H1 (cell line): ENCODE data around the gene NRDE2. TPM values are rescaled to one million over a fixed set of nuclear protein-coding genes. Genes with fewer than 3 reads are reported as not detected.
A peak's percentile ranks its signal among the peaks of the same experiment; 100 is the strongest.

ENCODE experiments used
- CTCF ChIA-PET: fragments of 300-600 bp; sonication (Branson Sonifier 250); formaldehyde crosslinking; loops from one replicate; lab custom pipeline; 2021; ENCODE audit not compliant: partially characterized antibody; lab: Charles Lee
- POLR2A ChIA-PET: fragments of 300-600 bp; sonication (Branson Sonifier 250); formaldehyde crosslinking; loops from one replicate; lab custom pipeline; 2021; ENCODE audit warnings: inconsistent platforms; ENCODE audit not compliant: partially characterized antibody; lab: Charles Lee
- DNase-seq, 2 experiments: peaks; one replicate each; pipeline versions ENCODE4 v3.0.0 to v3.0.0-alpha.2; 2010 to 2022; ENCODE audit warnings: low spot score in 2 of 2, low read depth in 1 of 2, mixed read lengths in 1 of 2
- FAIRE-seq: peaks from 2 replicates; lab custom pipeline; 2011; peaks lifted over from hg19 to GRCh38; lab: Jason Lieb, UNC
- H2AFZ ChIP-seq: 2 replicates; pipeline ENCODE4 v1.8.1; 2012; ENCODE audit warnings: low read length, inconsistent platforms
- H2AK5ac ChIP-seq: 2 replicates; pipeline ENCODE4 v1.6.1; 2013; ENCODE audit warnings: low read depth, low read length
- H2BK120ac ChIP-seq: replicated peaks from 2 replicates; pipeline ENCODE3; 2013; ENCODE audit warnings: low read depth, low read length, inconsistent platforms
- H2BK12ac ChIP-seq: 2 replicates; pipeline ENCODE4 v1.6.1; 2013; ENCODE audit warnings: low read depth, low read length
- H2BK15ac ChIP-seq: 2 replicates; pipeline ENCODE4 v1.6.1; 2013; ENCODE audit warnings: low read length
- H2BK20ac ChIP-seq: 2 replicates; pipeline ENCODE4 v1.6.1; 2013; ENCODE audit warnings: low read length
- H2BK5ac ChIP-seq: 2 replicates; pipeline ENCODE4 v1.6.1; 2013; ENCODE audit warnings: low read depth, low read length
- H3K14ac ChIP-seq: 2 replicates; pipeline ENCODE4 v1.6.1; 2013; ENCODE audit warnings: inconsistent platforms; ENCODE audit not compliant: insufficient read length
- H3K18ac ChIP-seq: 2 replicates; pipeline ENCODE4 v1.6.1; 2013; ENCODE audit warnings: low read length; ENCODE audit errors: extremely low read depth
- H3K23ac ChIP-seq: 2 replicates; pipeline ENCODE4 v1.6.1; 2013; ENCODE audit warnings: inconsistent platforms; ENCODE audit not compliant: insufficient read length
- H3K23me2 ChIP-seq: 2 replicates; pipeline ENCODE4 v1.6.1; 2013; ENCODE audit warnings: low read depth, low read length
- H3K27ac ChIP-seq: 2 replicates; pipeline ENCODE4 v1.6.1; 2011; ENCODE audit warnings: low read depth, low read length, inconsistent platforms
- H3K27me3 ChIP-seq, 4 experiments: replicated peaks in 1 of 4; 1 replicate in 1 of 4; 2 replicates in 3 of 4; pipeline versions ENCODE4 v1.6.1 to v1.8.1; 2011 to 2013; ENCODE audit warnings: low read length in 3 of 4, mild to moderate bottlenecking in 3 of 4, inconsistent platforms in 2 of 4, mixed read lengths in 2 of 4, moderate library complexity in 1 of 4; ENCODE audit not compliant: control insufficient read depth in 3 of 4, insufficient read depth in 3 of 4; ENCODE audit errors: extremely low read depth in 1 of 4
- H3K36me3 ChIP-seq, 4 experiments: 2 replicates each; pipeline versions ENCODE4 v1.6.1 to v1.8.1; 2011 to 2013; ENCODE audit warnings: mild to moderate bottlenecking in 4 of 4, low read length in 3 of 4, moderate library complexity in 2 of 4, control low read depth in 1 of 4, inconsistent platforms in 1 of 4; ENCODE audit not compliant: insufficient read depth in 4 of 4, control insufficient read depth in 2 of 4
- H3K4ac ChIP-seq: replicated peaks from 2 replicates; pipeline ENCODE3; 2013; ENCODE audit warnings: low read length, low read depth, mixed read lengths, inconsistent platforms; ENCODE audit not compliant: insufficient read length
- H3K4me1 ChIP-seq, 4 experiments: replicated peaks in 1 of 4; 1 replicate in 1 of 4; 2 replicates in 3 of 4; pipeline versions ENCODE4 v1.6.1 to v1.8.1; 2011 to 2013; ENCODE audit warnings: low read length in 3 of 4, inconsistent platforms in 2 of 4, mixed read lengths in 1 of 4; ENCODE audit not compliant: insufficient read depth in 4 of 4, control insufficient read depth in 3 of 4
- H3K4me2 ChIP-seq, 2 experiments: 2 replicates each; pipeline versions ENCODE4 v1.6.1 to v1.8.1; 2011 to 2013; ENCODE audit warnings: low read depth in 2 of 2, low read length in 2 of 2, control low read depth in 1 of 2, inconsistent platforms in 1 of 2, mild to moderate bottlenecking in 1 of 2; ENCODE audit not compliant: insufficient read depth in 1 of 2
- H3K4me3 ChIP-seq, 4 experiments: fragments of 200-600, 300-600 bp in 1 of 4; sonication (generic), shearing (Covaris generic), sonication (Bioruptor Twin) in 1 of 4; 2 replicates each; pipeline versions ENCODE4 v1.5.1 to v1.8.1; 2011 to 2016; ENCODE audit warnings: low read length in 4 of 4, low read depth in 3 of 4, control low read depth in 2 of 4, inconsistent platforms in 2 of 4, mild to moderate bottlenecking in 2 of 4, mixed read lengths in 1 of 4, moderate library complexity in 1 of 4; ENCODE audit not compliant: insufficient read depth in 2 of 4; ENCODE audit errors: extremely low read depth in 1 of 4
- H3K56ac ChIP-seq: replicated peaks from 2 replicates; pipeline ENCODE3; 2013; ENCODE audit warnings: low read depth, mild to moderate bottlenecking, mixed read lengths, low read length, inconsistent platforms; ENCODE audit not compliant: insufficient read length
- H3K79me1 ChIP-seq: 2 replicates; pipeline ENCODE4 v1.6.1; 2013; ENCODE audit warnings: low read depth, low read length, control low read depth
- H3K79me2 ChIP-seq, 2 experiments: 2 replicates each; pipeline versions ENCODE4 v1.6.1 to v1.8.1; 2012 to 2013; ENCODE audit warnings: low read length in 2 of 2, mild to moderate bottlenecking in 2 of 2, inconsistent platforms in 1 of 2; ENCODE audit not compliant: insufficient read depth in 2 of 2, control insufficient read depth in 1 of 2
- H3K9ac ChIP-seq, 4 experiments: replicated peaks in 1 of 4; 1 replicate in 1 of 4; 2 replicates in 3 of 4; pipeline versions ENCODE4 v1.6.1 to v1.8.1; 2011 to 2013; ENCODE audit warnings: low read depth in 3 of 4, low read length in 3 of 4, control low read depth in 2 of 4, mild to moderate bottlenecking in 2 of 4, moderate library complexity in 2 of 4, inconsistent platforms in 1 of 4; ENCODE audit errors: extremely low read depth in 1 of 4
- H3K9me3 ChIP-seq, 2 experiments: 2 replicates each; pipeline versions ENCODE4 v1.6.1 to v1.8.1; 2012 to 2013; ENCODE audit warnings: mild to moderate bottlenecking in 2 of 2, moderate library complexity in 2 of 2, control low read depth in 1 of 2, inconsistent platforms in 1 of 2, low read depth in 1 of 2, low read length in 1 of 2, mixed read lengths in 1 of 2; ENCODE audit not compliant: insufficient read depth in 2 of 2
- H4K20me1 ChIP-seq, 2 experiments: replicated peaks in 1 of 2; 2 replicates each; pipeline versions ENCODE3 to v1.8.1; 2011 to 2013; ENCODE audit warnings: inconsistent platforms in 2 of 2, low read length in 2 of 2, mild to moderate bottlenecking in 1 of 2; ENCODE audit not compliant: insufficient read depth in 2 of 2, control insufficient read depth in 1 of 2
- H4K5ac ChIP-seq: 2 replicates; pipeline ENCODE4 v1.6.1; 2013; ENCODE audit warnings: low read length, low read depth, mixed read lengths, inconsistent platforms; ENCODE audit not compliant: insufficient read length
- H4K8ac ChIP-seq: 2 replicates; pipeline ENCODE4 v1.8.0; 2013; ENCODE audit warnings: mild to moderate bottlenecking, moderate library complexity, low read length, inconsistent platforms; ENCODE audit not compliant: insufficient read depth; ENCODE audit errors: extremely low read depth
- H4K91ac ChIP-seq: replicated peaks from 2 replicates; pipeline ENCODE3; 2013; ENCODE audit warnings: low read length, mixed read lengths, inconsistent platforms; ENCODE audit not compliant: insufficient read length
- ATF3 ChIP-seq: IDR thresholded peaks from 2 replicates; pipeline ENCODE4 v1.6.1; 2011; ENCODE audit warnings: low read depth, mild to moderate bottlenecking, low read length; ENCODE audit not compliant: insufficient read depth
- RAD21 ChIP-seq, 2 experiments: IDR thresholded peaks in 1 of 2; conservative IDR thresholded peaks in 1 of 2; 2 replicates each; pipeline ENCODE4 v1.6.1; 2011; ENCODE audit warnings: low read depth in 2 of 2, low read length in 2 of 2, improper control_type of control experiment in 1 of 2, inconsistent platforms in 1 of 2, mild to moderate bottlenecking in 1 of 2, moderate library complexity in 1 of 2
- WGBS, 2 experiments: shearing (Covaris generic) in 1 of 2; methylation state at CpG; one replicate each; pipeline versions ENCODE4 v1.1.6 to v1.1.7; 2013 to 2015; ENCODE audit warnings: low lambda C conversion rate in 2 of 2, mixed read lengths in 2 of 2, inconsistent platforms in 1 of 2, low coverage in 1 of 2, missing lambda C conversion rate in 1 of 2; ENCODE audit not compliant: insufficient replicate concordance in 2 of 2, insufficient coverage in 1 of 2, insufficient read length in 1 of 2; ENCODE audit errors: extremely low coverage in 1 of 2, missing lambda C conversion rate in 1 of 2; 5-methylcytosine and 5-hydroxymethylcytosine counted together
- polyA plus RNA-seq, 7 experiments: library from polyadenylated mRNA; depleted of rRNA in 3 of 7; stranded (reverse) in 5 of 7; unstranded in 2 of 7; fragments of >200 nt in 5 of 7; fragments of 200-250 nt in 2 of 7; gene quantifications; 1 replicate in 5 of 7; 2 replicates in 1 of 7; 4 replicates in 1 of 7; pipeline versions ENCODE4 v1.2.1 to v1.2.3, GENCODE V29; 2011 to 2013; ENCODE audit warnings: missing spikeins in 2 of 7, mixed read lengths in 2 of 7
- total RNA-seq: library from RNA; stranded (reverse); fragmentation: NEBNext Ultra II Directional; extraction: Animal tissue kit (Norgen Biotek cat#: 25700); gene quantifications from 2 replicates; pipeline ENCODE4 v1.2.1, GENCODE V29; 2021

Gene NRDE2
- total and polyA plus RNA-seq, 2 of the 8 experiments (the other 6 are each of a cell fraction or from before 2014, with no cell fraction given): 4.9 to 12.1 TPM

DNA sequence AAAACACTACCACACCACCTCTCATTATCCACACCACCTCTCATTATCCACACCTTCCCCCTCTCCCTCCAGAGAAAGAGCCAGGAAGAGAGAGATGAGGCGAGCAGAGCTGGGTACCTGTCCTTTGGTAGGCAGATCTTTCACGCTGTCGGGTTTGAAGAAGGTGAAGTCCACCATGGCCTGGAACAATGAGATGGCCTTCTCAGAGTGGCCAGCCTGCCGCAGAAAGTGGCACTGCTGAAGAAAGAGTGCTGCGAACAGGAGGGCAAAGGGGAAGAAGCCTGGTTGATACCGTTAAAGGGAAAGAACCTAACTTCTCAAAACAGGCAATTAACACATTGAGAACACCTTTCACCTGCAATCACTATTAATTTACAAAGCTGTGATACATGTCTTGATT is 30.6 kb downstream of the NRDE2 start:
- H4K8ac ChIP-seq: no peak overlapping the region
- POLR2A ChIA-PET: interaction anchor here (0.9 to 1.1 kb wide), 4 partner anchors 10 to 457 kb away, joined by 3 to 6 read pairs (median 3); partner anchors contain the start of gene PSMC1
- WGBS, 2 experiments: 63% methylated on average over 6 of the region's 6 CpGs; no CpG with 5 or more reads in 1 of the 2 experiments
- H2BK120ac ChIP-seq: no peak overlapping the region
- H2BK15ac ChIP-seq: no peak overlapping the region
- no peaks in the 10 kb centered on the region for H3K23me2 ChIP-seq
- H3K27ac ChIP-seq: no peak overlapping the region
- H2BK12ac ChIP-seq: no peak overlapping the region; the same call in 1 of the 2 replicates
- H3K36me3 ChIP-seq: peaks cover 0 to 13% (median 2%) of the 10 kb centered on the region in 4 experiments; a peak in 4 of 8 replicates
- no peak overlapping the region for H4K91ac ChIP-seq
- no peak overlapping the region for H3K14ac ChIP-seq
- H2BK5ac ChIP-seq: no peak overlapping the region
- no peak overlapping the region for H3K4me3 ChIP-seq
- no peaks in the 10 kb centered on the region for H4K20me1 ChIP-seq
- no peak overlapping the region for H3K23ac ChIP-seq
- CTCF ChIA-PET: interaction anchor here (0.6 to 2.2 kb wide), 17 partner anchors 8 to 492 kb away, joined by 3 to 23 read pairs (median 3); no protein-coding TSS in a partner anchor
- no peak overlapping the region for H2AFZ ChIP-seq
- no peak overlapping the region for H2AK5ac ChIP-seq
- no peak overlapping the region for H4K5ac ChIP-seq
- H3K56ac ChIP-seq: no peak overlapping the region
- peaks cover 0 to 5% of the 10 kb centered on the region in 2 experiments; a peak in 2 of 4 replicates for H3K9me3 ChIP-seq
- no peaks in the 10 kb centered on the region for H3K79me2 ChIP-seq
- no peaks in the 10 kb centered on the region for H3K27me3 ChIP-seq
- no peak for DNase-seq
- no peak overlapping the region for H3K9ac ChIP-seq
- no peak for TF ChIP-seq RAD21 (IDR thresholded peaks at IDR 0.05 in 1 of 2, conservative IDR thresholded peaks at IDR 0.05 in 1 of 2; ENCODE audit: low read depth in 2 of 2, low read length in 2 of 2)
- no peak for TF ChIP-seq ATF3
- no peaks in the 10 kb centered on the region for H3K79me1 ChIP-seq
- no peak overlapping the region for H3K18ac ChIP-seq
- H2BK20ac ChIP-seq: no peak overlapping the region
- H3K4ac ChIP-seq: peak overlapping the region; percentile 12
- H3K4me2 ChIP-seq: no peak overlapping the region
- no peak for FAIRE-seq
- peaks cover 5 to 21% (median 16%) of the 10 kb centered on the region in 4 experiments; a peak in 6 of 7 replicates for H3K4me1 ChIP-seq
